Bronchial epithelial cell (primary cell): ENCODE measurements around the gene ANKRD17. TPM values are rescaled to one million over a fixed set of nuclear protein-coding genes. Genes with fewer than 3 reads are reported as not detected.

Experiments used
- DNase-seq: peaks from one replicate; pipeline ENCODE4 v3.0.0-alpha.2; 2010; ENCODE audit warnings: low read depth
- FAIRE-seq: peaks from 2 replicates; lab custom pipeline; 2011; peaks lifted over from hg19 to GRCh38; lab: Jason Lieb, UNC
- H3K27me3 ChIP-seq: 2 replicates; pipeline ENCODE4 v1.5.1; 2011; ENCODE audit warnings: low read length; ENCODE audit not compliant: control insufficient read depth, insufficient read depth
- H3K36me3 ChIP-seq: 2 replicates; pipeline ENCODE4 v1.5.1; 2011; ENCODE audit warnings: low read length; ENCODE audit not compliant: control insufficient read depth, insufficient read depth
- H3K4me3 ChIP-seq: 2 replicates; pipeline ENCODE4 v1.5.1; 2011; ENCODE audit warnings: mild to moderate bottlenecking, low read depth, low read length, control low read depth
- CTCF ChIP-seq: IDR thresholded peaks from 2 replicates; pipeline ENCODE4 v1.5.1; 2011; ENCODE audit warnings: mild to moderate bottlenecking, moderate library complexity, low read length, control low read depth, inconsistent platforms; ENCODE audit not compliant: insufficient read depth, severe bottlenecking
- total RNA-seq: library from RNA; depleted of rRNA; stranded (reverse); fragments of >200 nt; gene quantifications from 2 replicates; pipeline ENCODE4 v1.2.1, GENCODE V29; 2014

ANKRD17 gene
- total RNA-seq, 1 donor from 2014 or later = 41.9 TPM

GRCh38 chr4:73142995-73143547 is 115.5 kb downstream of the ANKRD17 start:
- Histone ChIP-seq H3K27me3 (no peaks in the 10 kb centered on the region), H3K36me3 (peaks cover 11% of the 10 kb centered on the region), H3K4me3 (no peak overlapping the region)
- TF ChIP-seq CTCF = no peak
- DNase-seq (peak; percentile 10), FAIRE-seq (no peak)

GRCh38 chr4:73139991-73140390 is 118.6 kb downstream of the ANKRD17 start:
- TF ChIP-seq CTCF = no peak
- DNase-seq (no peak), FAIRE-seq (no peak)
- H3K27me3 ChIP-seq = no peaks in the 10 kb centered on the region
- peaks cover 14% of the 10 kb centered on the region for H3K36me3 ChIP-seq
- no peak overlapping the region for H3K4me3 ChIP-seq

- no peaks in the 10 kb centered on the region for H3K27me3 ChIP-seq
- no peak overlapping the region for H3K4me3 ChIP-seq
- DNase-seq = no peak
- peaks cover 15% of the 10 kb centered on the region for H3K36me3 ChIP-seq
- FAIRE-seq = no peak
- no peak for TF ChIP-seq CTCF
Measured at GRCh38 chr4:73139245-73139644, 119.4 kb downstream of the ANKRD17 start.

- peaks cover 12% of the 10 kb centered on the region for H3K36me3 ChIP-seq
- FAIRE-seq (no peak), DNase-seq (no peak)
- TF ChIP-seq CTCF = no peak
- H3K4me3 ChIP-seq = no peak overlapping the region
- no peaks in the 10 kb centered on the region for H3K27me3 ChIP-seq
Measured at GRCh38 chr4:73137121-73137520, 121.5 kb downstream of the ANKRD17 start.

GRCh38 chr4:73133784-73134183 is 124.8 kb downstream of the ANKRD17 start:
- no peak for FAIRE-seq
- Histone ChIP-seq H3K27me3 (no peaks in the 10 kb centered on the region), H3K4me3 (no peak overlapping the region), H3K36me3 (peaks cover 6% of the 10 kb centered on the region)
- no peak for DNase-seq
- no peak for TF ChIP-seq CTCF

GRCh38 chr4:73131281-73131680 is 127.3 kb downstream of the ANKRD17 start:
- Histone ChIP-seq H3K36me3 (peaks cover 2% of the 10 kb centered on the region), H3K27me3 (no peaks in the 10 kb centered on the region), H3K4me3 (no peak overlapping the region)
- TF ChIP-seq CTCF = no peak
- no peak for DNase-seq
- FAIRE-seq = no peak
